Duodenal mucosa (tissue), 2 donors: ENCODE measurements around the gene PMIS2.
A peak's percentile ranks its signal among the peaks of the same experiment; 100 is the strongest.

Source experiments
- H3K27ac ChIP-seq: one replicate; pipeline ENCODE4 v1.7.0; 2013; ENCODE audit warnings: low read depth, low read length
- H3K27me3 ChIP-seq, 2 donors: one replicate each; pipeline ENCODE4 v1.7.0; 2013; ENCODE audit warnings: low read length in 2 of 2, control low read depth in 1 of 2; ENCODE audit not compliant: insufficient read depth in 2 of 2, control insufficient read depth in 1 of 2
- H3K36me3 ChIP-seq, 2 donors: one replicate each; pipeline ENCODE4 v1.7.0; 2013; ENCODE audit warnings: low read length in 2 of 2, control low read depth in 1 of 2; ENCODE audit not compliant: insufficient read depth in 2 of 2, control insufficient read depth in 1 of 2
- H3K4me1 ChIP-seq, 2 donors: one replicate each; pipeline ENCODE4 v1.7.0; 2013; ENCODE audit warnings: low read length in 2 of 2, control low read depth in 1 of 2; ENCODE audit not compliant: insufficient read depth in 2 of 2, control insufficient read depth in 1 of 2
- H3K4me3 ChIP-seq, 2 donors: one replicate each; pipeline ENCODE4 v1.7.0; 2013; ENCODE audit warnings: low read length in 2 of 2, low read depth in 1 of 2
- H3K9ac ChIP-seq, 2 donors: one replicate each; pipeline ENCODE4 v1.7.0; 2013; ENCODE audit warnings: low read length in 2 of 2, low read depth in 1 of 2
- H3K9me3 ChIP-seq, 2 donors: one replicate each; pipeline ENCODE4 v1.7.0; 2013; ENCODE audit warnings: low read length in 2 of 2, control low read depth in 1 of 2; ENCODE audit not compliant: control insufficient read depth in 1 of 2

The PMIS2 gene

GRCh38 chr19:35585848-35586247, at the start of gene PMIS2:
Gene PMIS2, plus strand, starts transcription at chr19:35586173. Its CDS starts 87 bp downstream, at chr19:35586260.
- Histone ChIP-seq H3K27me3 (no peaks in the 10 kb centered on the region), H3K4me3 (no peak within 1 kb of the TSS)

GRCh38 chr19:35539314-35539713, 46.7 kb upstream of the PMIS2 start:
- Histone ChIP-seq H3K27me3 (no peaks in the 10 kb centered on the region), H3K9me3 (no peaks in the 10 kb centered on the region), H3K27ac (no peak overlapping the region), H3K36me3 (no peaks in the 10 kb centered on the region), H3K9ac (no peak overlapping the region), H3K4me1 (peaks cover under 1% of the 10 kb centered on the region in 2 donors), H3K4me3 (no peak overlapping the region)

More at GRCh38 chr19:35585848-35586247, at the start of gene PMIS2:
- Histone ChIP-seq H3K36me3 (no peaks in the 10 kb centered on the region), H3K9ac (no peak within 1 kb of the TSS), H3K9me3 (no peaks in the 10 kb centered on the region), H3K4me1 (no peaks in the 10 kb centered on the region), H3K27ac (no peak within 1 kb of the TSS)

- Histone ChIP-seq H3K36me3 (no peaks in the 10 kb centered on the region), H3K27me3 (no peaks in the 10 kb centered on the region), H3K27ac (no peak overlapping the region), H3K4me1 (peaks cover 5 to 6% of the 10 kb centered on the region in 2 donors), H3K9me3 (no peaks in the 10 kb centered on the region), H3K9ac (no peak overlapping the region), H3K4me3 (no peak overlapping the region)
These were observed 46.1 kb upstream of the PMIS2 start for GRCh38 chr19:35539850-35540249.

GRCh38 chr19:35540356-35540927, 45.5 kb upstream of the PMIS2 start:
- Histone ChIP-seq H3K27me3 (no peaks in the 10 kb centered on the region), H3K9ac (no peak overlapping the region), H3K4me3 (no peak overlapping the region), H3K27ac (no peak overlapping the region), H3K36me3 (no peaks in the 10 kb centered on the region), H3K9me3 (no peaks in the 10 kb centered on the region), H3K4me1 (peaks cover 5 to 7% of the 10 kb centered on the region in 2 donors)

- no peak overlapping the region for H3K4me3 ChIP-seq
- peaks cover 0 to 4% of the 10 kb centered on the region in 2 donors for H3K36me3 ChIP-seq
- peaks cover 16% of the 10 kb centered on the region in 2 donors for H3K4me1 ChIP-seq
- H3K27ac ChIP-seq = no peak overlapping the region
- no peaks in the 10 kb centered on the region for H3K9me3 ChIP-seq
- H3K27me3 ChIP-seq = no peaks in the 10 kb centered on the region
- H3K9ac ChIP-seq = no peak overlapping the region
These were observed 43.8 kb upstream of the PMIS2 start for GRCh38 chr19:35542209-35542608.

- Histone ChIP-seq H3K36me3 (peaks cover 0 to 5% of the 10 kb centered on the region in 2 donors), H3K4me3 (no peak overlapping the region), H3K9me3 (no peaks in the 10 kb centered on the region), H3K4me1 (peaks cover 16% of the 10 kb centered on the region in 2 donors), H3K9ac (no peak overlapping the region), H3K27ac (no peak overlapping the region), H3K27me3 (no peaks in the 10 kb centered on the region)
These were observed 42.5 kb upstream of the PMIS2 start for GRCh38 chr19:35543280-35544109.

GRCh38 chr19:35544110-35544802, 41.7 kb upstream of the PMIS2 start:
- Histone ChIP-seq H3K4me1 (peaks cover 16% of the 10 kb centered on the region in 2 donors), H3K9ac (peak overlapping the region; percentile 83), H3K36me3 (peaks cover 0 to 5% of the 10 kb centered on the region in 2 donors), H3K27me3 (no peaks in the 10 kb centered on the region), H3K27ac (no peak overlapping the region), H3K4me3 (peak overlapping the region; percentile 85 to 92), H3K9me3 (no peaks in the 10 kb centered on the region)

GRCh38 chr19:35545001-35545854, 40.7 kb upstream of the PMIS2 start, which contains the start of gene TMEM147:
Gene TMEM147, plus strand, starts transcription at chr19:35545626. Its CDS starts 114 bp downstream, at chr19:35545740.
- H3K36me3 ChIP-seq = peaks cover 0 to 5% of the 10 kb centered on the region in 2 donors
- no peaks in the 10 kb centered on the region for H3K27me3 ChIP-seq
- no peak within 1 kb of the TSS for H3K27ac ChIP-seq
- peaks cover 16% of the 10 kb centered on the region in 2 donors for H3K4me1 ChIP-seq
- H3K4me3 ChIP-seq = peak within 1 kb of the TSS; percentile 85 to 92
- no peaks in the 10 kb centered on the region for H3K9me3 ChIP-seq
- H3K9ac ChIP-seq = peak within 1 kb of the TSS; percentile 83

- Histone ChIP-seq H3K4me1 (peaks cover 16% of the 10 kb centered on the region in 2 donors), H3K9me3 (no peaks in the 10 kb centered on the region), H3K9ac (peak overlapping the region; percentile 70 to 83), H3K4me3 (peak overlapping the region; percentile 85 to 92), H3K27ac (no peak overlapping the region), H3K36me3 (peaks cover 0 to 5% of the 10 kb centered on the region in 2 donors), H3K27me3 (no peaks in the 10 kb centered on the region)
These were observed 40.1 kb upstream of the PMIS2 start for GRCh38 chr19:35545855-35546381.
